ENCODE results near the gene ARFGAP1. TPM values are rescaled to one million over a fixed set of nuclear protein-coding genes. Genes with fewer than 3 reads are reported as not detected.

Gene ARFGAP1
- polyA plus RNA-seq (2013, experiment 1 of 2; ENCODE audit: insufficient read length), result 110 TPM
- 99.5 TPM for polyA plus RNA-seq (2013, experiment 2 of 2; ENCODE audit: insufficient read length)

- DNase-seq, result peak; percentile 87
Observed at GRCh38 chr20:63272105-63273058, at the start of gene ARFGAP1. Gene ARFGAP1, plus strand, starts transcription at chr20:63272813. Its CDS starts 2,768 bp downstream, at chr20:63275581.

GRCh38 chr20:63223121-63223825 is 49.3 kb upstream of the ARFGAP1 start:
- DNase-seq, result peak; percentile 17

- no peak for DNase-seq
Observed at GRCh38 chr20:63223826-63224207, 48.8 kb upstream of the ARFGAP1 start.

GRCh38 chr20:63224412-63225081 is 48.1 kb upstream of the ARFGAP1 start:
- peak; percentile 50 for DNase-seq

- DNase-seq, result no peak
Observed at GRCh38 chr20:63225082-63225454, 47.5 kb upstream of the ARFGAP1 start.

- DNase-seq, result no peak
Observed at GRCh38 chr20:63226042-63226943, 46.3 kb upstream of the ARFGAP1 start.

- DNase-seq, result no peak
Observed at GRCh38 chr20:63227260-63227659, 45.4 kb upstream of the ARFGAP1 start.

GRCh38 chr20:63228806-63229205 is 43.8 kb upstream of the ARFGAP1 start:
- no peak for DNase-seq

GRCh38 chr20:63230800-63231268 is 41.8 kb upstream of the ARFGAP1 start:
- DNase-seq, result peak; percentile 69

- DNase-seq, result peak; percentile 90
Observed at GRCh38 chr20:63232235-63233060, 40.2 kb upstream of the ARFGAP1 start.

GRCh38 chr20:63233061-63233344 is 39.6 kb upstream of the ARFGAP1 start:
- no peak for DNase-seq

- no peak for DNase-seq
Observed at GRCh38 chr20:63233924-63234323, 38.7 kb upstream of the ARFGAP1 start.

- peak; percentile 19 for DNase-seq
Observed at GRCh38 chr20:63234693-63235398, 37.8 kb upstream of the ARFGAP1 start.

GRCh38 chr20:63235399-63235983 is 37.1 kb upstream of the ARFGAP1 start, which contains the start of gene BIRC7:
Gene BIRC7, plus strand, starts transcription at chr20:63235905. Its CDS starts 192 bp downstream, at chr20:63236097.
- no peak for DNase-seq

- DNase-seq, result no peak
Observed at GRCh38 chr20:63236116-63236837, 36.3 kb upstream of the ARFGAP1 start.

- no peak for DNase-seq
Observed at GRCh38 chr20:63238031-63238430, 34.6 kb upstream of the ARFGAP1 start.

- no peak for DNase-seq
Observed at GRCh38 chr20:63238514-63239125, 34.0 kb upstream of the ARFGAP1 start.

GRCh38 chr20:63239431-63239830 is 33.2 kb upstream of the ARFGAP1 start:
- DNase-seq, result no peak

GRCh38 chr20:63240004-63240403 is 32.6 kb upstream of the ARFGAP1 start:
- no peak for DNase-seq
